ENCODE results near the gene CDKAL1.

CDKAL1 gene

DNA sequence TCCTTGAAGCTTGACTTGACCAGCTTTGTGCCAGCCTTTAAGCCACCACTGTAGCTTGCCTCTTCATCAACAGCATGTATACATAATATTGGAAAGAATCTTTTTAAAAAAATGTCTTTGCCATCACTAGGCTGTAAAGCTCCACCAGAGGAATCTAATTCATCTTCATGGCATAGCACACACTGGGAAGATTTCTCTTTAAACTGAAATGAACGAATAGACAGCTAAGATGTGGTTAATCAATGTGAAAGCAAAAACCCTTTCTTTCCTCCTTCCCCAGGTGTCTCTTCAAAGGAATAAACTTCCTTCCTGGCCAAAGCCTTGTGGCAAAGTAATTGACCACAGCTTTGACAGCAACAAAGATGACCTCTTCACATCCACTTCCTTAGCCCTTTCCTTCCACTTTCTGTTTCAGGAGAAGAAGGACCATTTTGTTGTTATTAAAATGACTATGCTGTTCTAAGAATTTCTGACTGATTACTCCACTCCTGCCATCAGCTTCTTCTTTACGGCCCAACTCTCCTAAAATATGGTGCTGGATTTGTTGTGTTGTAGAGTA, 630.6 kb downstream of the CDKAL1 start:
- no peak for TF ChIP-seq TEAD4 (IDR thresholded peaks at IDR 0.05)
- TF ChIP-seq NFIC (IDR thresholded peaks at IDR 0.05) = no peak

DNA sequence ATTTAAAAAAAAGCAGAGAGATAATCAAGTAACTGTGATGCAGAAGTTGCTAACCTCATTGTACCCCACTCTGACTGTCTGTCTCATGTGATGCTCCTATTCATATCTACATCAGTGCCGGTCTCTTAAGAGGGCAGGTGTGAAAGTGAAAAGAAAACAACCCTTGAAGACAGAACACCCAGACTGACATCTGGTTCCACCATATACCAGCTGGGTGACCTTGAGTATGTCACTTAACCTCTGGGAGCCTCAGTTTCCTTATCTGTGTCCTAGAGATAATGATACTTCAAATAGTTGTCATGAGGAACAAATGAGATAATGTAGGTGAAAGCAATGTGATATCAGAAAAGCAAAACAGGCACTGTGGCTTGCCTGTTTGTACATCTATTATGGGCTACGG, 632.5 kb downstream of the CDKAL1 start:
- TF ChIP-seq USF1 (IDR thresholded peaks at IDR 0.05) (no peak), CEBPB (IDR thresholded peaks at IDR 0.05) (no peak), FOXM1 (IDR thresholded peaks at IDR 0.05; ENCODE audit: borderline replicate concordance, low read depth) (no peak), MAX (IDR thresholded peaks at IDR 0.05) (no peak), TEAD4 (IDR thresholded peaks at IDR 0.05) (no peak), YY1 (IDR thresholded peaks at IDR 0.05; ENCODE audit: low read depth) (no peak), EGR1 (IDR thresholded peaks at IDR 0.05) (no peak)

GRCh38 chr6:21167790-21168189, 633.5 kb downstream of the CDKAL1 start:
- TF ChIP-seq CREB1 (IDR thresholded peaks at IDR 0.05; ENCODE audit: low read depth) (no peak), TAF1 (IDR thresholded peaks at IDR 0.05; ENCODE audit: low read depth) (no peak), ZBTB7A (IDR thresholded peaks at IDR 0.05; ENCODE audit: low read depth) (no peak), YY1 (IDR thresholded peaks at IDR 0.05; ENCODE audit: low read depth) (no peak), FOXM1 (IDR thresholded peaks at IDR 0.05; ENCODE audit: borderline replicate concordance, low read depth) (no peak), MAX (IDR thresholded peaks at IDR 0.05) (no peak), EP300 (IDR thresholded peaks at IDR 0.05; ENCODE audit: borderline replicate concordance) (no peak), EGR1 (IDR thresholded peaks at IDR 0.05) (no peak), USF1 (IDR thresholded peaks at IDR 0.05) (no peak), TCF12 (IDR thresholded peaks at IDR 0.05; ENCODE audit: low read depth) (no peak), CEBPB (IDR thresholded peaks at IDR 0.05) (no peak)
- TF ChIP-seq, protein P1, sequence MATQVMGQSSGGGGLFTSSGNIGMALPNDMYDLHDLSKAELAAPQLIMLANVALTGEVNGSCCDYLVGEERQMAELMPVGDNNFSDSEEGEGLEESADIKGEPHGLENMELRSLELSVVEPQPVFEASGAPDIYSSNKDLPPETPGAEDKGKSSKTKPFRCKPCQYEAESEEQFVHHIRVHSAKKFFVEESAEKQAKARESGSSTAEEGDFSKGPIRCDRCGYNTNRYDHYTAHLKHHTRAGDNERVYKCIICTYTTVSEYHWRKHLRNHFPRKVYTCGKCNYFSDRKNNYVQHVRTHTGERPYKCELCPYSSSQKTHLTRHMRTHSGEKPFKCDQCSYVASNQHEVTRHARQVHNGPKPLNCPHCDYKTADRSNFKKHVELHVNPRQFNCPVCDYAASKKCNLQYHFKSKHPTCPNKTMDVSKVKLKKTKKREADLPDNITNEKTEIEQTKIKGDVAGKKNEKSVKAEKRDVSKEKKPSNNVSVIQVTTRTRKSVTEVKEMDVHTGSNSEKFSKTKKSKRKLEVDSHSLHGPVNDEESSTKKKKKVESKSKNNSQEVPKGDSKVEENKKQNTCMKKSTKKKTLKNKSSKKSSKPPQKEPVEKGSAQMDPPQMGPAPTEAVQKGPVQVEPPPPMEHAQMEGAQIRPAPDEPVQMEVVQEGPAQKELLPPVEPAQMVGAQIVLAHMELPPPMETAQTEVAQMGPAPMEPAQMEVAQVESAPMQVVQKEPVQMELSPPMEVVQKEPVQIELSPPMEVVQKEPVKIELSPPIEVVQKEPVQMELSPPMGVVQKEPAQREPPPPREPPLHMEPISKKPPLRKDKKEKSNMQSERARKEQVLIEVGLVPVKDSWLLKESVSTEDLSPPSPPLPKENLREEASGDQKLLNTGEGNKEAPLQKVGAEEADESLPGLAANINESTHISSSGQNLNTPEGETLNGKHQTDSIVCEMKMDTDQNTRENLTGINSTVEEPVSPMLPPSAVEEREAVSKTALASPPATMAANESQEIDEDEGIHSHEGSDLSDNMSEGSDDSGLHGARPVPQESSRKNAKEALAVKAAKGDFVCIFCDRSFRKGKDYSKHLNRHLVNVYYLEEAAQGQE (IDR thresholded peaks at IDR 0.05; ENCODE audit: low read depth) = no peak

DNA sequence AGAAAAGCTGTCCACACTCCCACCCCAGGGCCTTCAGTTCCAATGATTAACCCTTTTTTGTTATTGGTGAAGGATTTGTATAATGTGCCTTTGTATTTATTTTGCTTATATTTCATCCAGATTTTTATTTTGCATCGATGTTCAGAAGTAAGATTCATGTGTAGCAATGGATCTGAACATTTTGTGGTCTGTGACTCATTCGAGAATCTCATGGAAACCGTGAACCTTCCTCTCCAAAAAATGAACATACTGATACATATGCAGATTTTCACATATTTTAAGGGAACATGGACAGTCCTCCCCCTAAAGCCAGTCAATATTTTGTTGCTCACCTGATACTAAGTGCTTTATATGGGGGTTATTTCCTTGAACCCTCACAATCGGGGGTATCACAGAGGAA, 637.5 kb downstream of the CDKAL1 start:
- TF ChIP-seq MAX (IDR thresholded peaks at IDR 0.05) (no peak), FOXM1 (IDR thresholded peaks at IDR 0.05; ENCODE audit: borderline replicate concordance, low read depth) (no peak), CREB1 (IDR thresholded peaks at IDR 0.05; ENCODE audit: low read depth) (no peak), NFIC (IDR thresholded peaks at IDR 0.05) (no peak), EGR1 (IDR thresholded peaks at IDR 0.05) (no peak), TCF12 (IDR thresholded peaks at IDR 0.05; ENCODE audit: low read depth) (no peak), YY1 (IDR thresholded peaks at IDR 0.05; ENCODE audit: low read depth) (no peak), ZBTB7A (IDR thresholded peaks at IDR 0.05; ENCODE audit: low read depth) (no peak), TEAD4 (IDR thresholded peaks at IDR 0.05) (no peak), USF1 (IDR thresholded peaks at IDR 0.05) (no peak), EP300 (IDR thresholded peaks at IDR 0.05; ENCODE audit: borderline replicate concordance) (no peak), TAF1 (IDR thresholded peaks at IDR 0.05; ENCODE audit: low read depth) (no peak), RAD21 (IDR thresholded peaks at IDR 0.05; ENCODE audit: low read depth) (no peak), CEBPB (IDR thresholded peaks at IDR 0.05) (no peak)
- TF ChIP-seq, protein P1 (IDR thresholded peaks at IDR 0.05; ENCODE audit: low read depth) = no peak

DNA sequence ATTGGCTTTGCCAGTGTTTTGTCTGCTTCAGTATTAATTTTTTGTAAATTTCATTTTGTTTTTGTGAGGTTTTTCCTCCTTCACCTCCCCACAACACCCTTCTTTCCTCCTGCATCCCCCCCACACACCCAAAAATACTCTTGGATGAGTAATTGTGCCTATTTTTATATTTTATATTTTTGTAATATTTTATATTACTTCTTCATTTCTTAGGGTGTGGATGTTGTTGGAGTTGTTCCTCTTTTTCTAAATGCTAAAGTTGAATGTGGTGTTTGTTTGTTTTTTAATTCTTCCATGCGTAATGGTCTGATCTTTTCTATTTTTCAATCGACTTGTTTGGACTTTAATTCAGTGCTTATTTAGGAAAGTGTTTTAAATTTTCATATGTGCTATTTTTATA, 638.8 kb downstream of the CDKAL1 start:
- TF ChIP-seq NFIC (IDR thresholded peaks at IDR 0.05) = no peak
- no peak for TF ChIP-seq TCF12 (IDR thresholded peaks at IDR 0.05; ENCODE audit: low read depth)
- no peak for TF ChIP-seq RAD21 (IDR thresholded peaks at IDR 0.05; ENCODE audit: low read depth)
- no peak for TF ChIP-seq CREB1 (IDR thresholded peaks at IDR 0.05; ENCODE audit: low read depth)
- TF ChIP-seq TEAD4 (IDR thresholded peaks at IDR 0.05) = no peak
- TF ChIP-seq, protein P1 (IDR thresholded peaks at IDR 0.05; ENCODE audit: low read depth) = no peak
- TF ChIP-seq ZBTB7A (IDR thresholded peaks at IDR 0.05; ENCODE audit: low read depth) = no peak
- no peak for TF ChIP-seq YY1 (IDR thresholded peaks at IDR 0.05; ENCODE audit: low read depth)
- no peak for TF ChIP-seq TAF1 (IDR thresholded peaks at IDR 0.05; ENCODE audit: low read depth)
- TF ChIP-seq EGR1 (IDR thresholded peaks at IDR 0.05) = no peak
- TF ChIP-seq FOXM1 (IDR thresholded peaks at IDR 0.05; ENCODE audit: borderline replicate concordance, low read depth) = no peak
- no peak for TF ChIP-seq USF1 (IDR thresholded peaks at IDR 0.05)
- TF ChIP-seq CEBPB (IDR thresholded peaks at IDR 0.05) = no peak
- TF ChIP-seq EP300 (IDR thresholded peaks at IDR 0.05; ENCODE audit: borderline replicate concordance) = no peak
- no peak for TF ChIP-seq MAX (IDR thresholded peaks at IDR 0.05)
